Breast epithelium (tissue), 3 donors: ENCODE results near the gene EFNB2.

Experiments used
- POLR2A ChIP-seq: fragments of 450-650 bp; IDR thresholded peaks from one replicate; pipeline ENCODE4 v1.6.1; 2016; ENCODE audit warnings: antibody characterized with exemption, mild to moderate bottlenecking, moderate library complexity
- POLR2AphosphoS5 ChIP-seq, 3 donors: sonication (generic); formaldehyde crosslinking; IDR thresholded peaks; one replicate each; pipeline ENCODE4 v1.6.1; 2017; ENCODE audit warnings: antibody characterized with exemption in 3 of 3
- TF ChIP-seq, protein P1 (sequence below), 3 donors: fragments of 450-650 bp; IDR thresholded peaks; one replicate each; pipeline ENCODE4 v1.5.1; 2016 to 2017; ENCODE audit warnings: antibody characterized with exemption in 3 of 3, mild to moderate bottlenecking in 3 of 3, moderate library complexity in 3 of 3

- TF ChIP-seq, protein P1, sequence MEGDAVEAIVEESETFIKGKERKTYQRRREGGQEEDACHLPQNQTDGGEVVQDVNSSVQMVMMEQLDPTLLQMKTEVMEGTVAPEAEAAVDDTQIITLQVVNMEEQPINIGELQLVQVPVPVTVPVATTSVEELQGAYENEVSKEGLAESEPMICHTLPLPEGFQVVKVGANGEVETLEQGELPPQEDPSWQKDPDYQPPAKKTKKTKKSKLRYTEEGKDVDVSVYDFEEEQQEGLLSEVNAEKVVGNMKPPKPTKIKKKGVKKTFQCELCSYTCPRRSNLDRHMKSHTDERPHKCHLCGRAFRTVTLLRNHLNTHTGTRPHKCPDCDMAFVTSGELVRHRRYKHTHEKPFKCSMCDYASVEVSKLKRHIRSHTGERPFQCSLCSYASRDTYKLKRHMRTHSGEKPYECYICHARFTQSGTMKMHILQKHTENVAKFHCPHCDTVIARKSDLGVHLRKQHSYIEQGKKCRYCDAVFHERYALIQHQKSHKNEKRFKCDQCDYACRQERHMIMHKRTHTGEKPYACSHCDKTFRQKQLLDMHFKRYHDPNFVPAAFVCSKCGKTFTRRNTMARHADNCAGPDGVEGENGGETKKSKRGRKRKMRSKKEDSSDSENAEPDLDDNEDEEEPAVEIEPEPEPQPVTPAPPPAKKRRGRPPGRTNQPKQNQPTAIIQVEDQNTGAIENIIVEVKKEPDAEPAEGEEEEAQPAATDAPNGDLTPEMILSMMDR (IDR thresholded peaks at IDR 0.05), result no peak
- no peak for TF ChIP-seq POLR2AphosphoS5 (IDR thresholded peaks at IDR 0.05)
- no peak for TF ChIP-seq POLR2A
These were observed 18.2 kb downstream of the EFNB2 start for GRCh38 chr13:106517109-106517847.
